Measurements from ENCODE around the gene HSPA12A.
"Not testable (repeated sequence)": the region's sequence is repeated elsewhere in the genome, so short reads cannot be mapped to it uniquely, and the experiment has no call there.

HSPA12A gene

GRCh38 chr10:116715839-116716377 lies 26.5 kb downstream of the HSPA12A start:
- no peak for DNase-seq

GRCh38 chr10:116715341-116715740 lies 27.0 kb downstream of the HSPA12A start:
- DNase-seq, result no peak

- no peak for DNase-seq
Measured at GRCh38 chr10:116713846-116714245, 28.5 kb downstream of the HSPA12A start.

- DNase-seq, result no peak
Measured at GRCh38 chr10:116712989-116713543, 29.3 kb downstream of the HSPA12A start.

- DNase-seq, result no peak
Measured at GRCh38 chr10:116712519-116712918, 29.8 kb downstream of the HSPA12A start.

- not testable (repeated sequence) for DNase-seq
Measured at GRCh38 chr10:116711803-116712202, 30.6 kb downstream of the HSPA12A start.

GRCh38 chr10:116710076-116710475 lies 32.3 kb downstream of the HSPA12A start:
- DNase-seq, result no peak

- DNase-seq, result no peak
Measured at GRCh38 chr10:116708877-116709276, 33.5 kb downstream of the HSPA12A start.

- no peak for DNase-seq
Measured at GRCh38 chr10:116708391-116708821, 34.0 kb downstream of the HSPA12A start.

- DNase-seq, result no peak
Measured at GRCh38 chr10:116707981-116708380, 34.4 kb downstream of the HSPA12A start.

GRCh38 chr10:116706281-116706680 lies 36.1 kb downstream of the HSPA12A start:
- DNase-seq, result no peak

GRCh38 chr10:116705498-116705897 lies 36.9 kb downstream of the HSPA12A start:
- DNase-seq, result no peak

- DNase-seq, result no peak
Measured at GRCh38 chr10:116704926-116705325, 37.4 kb downstream of the HSPA12A start.

- DNase-seq, result no peak
Measured at GRCh38 chr10:116702165-116702564, 40.2 kb downstream of the HSPA12A start.

GRCh38 chr10:116699471-116700150 lies 42.8 kb downstream of the HSPA12A start:
- DNase-seq, result no peak

- DNase-seq, result no peak
Measured at GRCh38 chr10:116699049-116699448, 43.3 kb downstream of the HSPA12A start.

GRCh38 chr10:116698364-116698763 lies 44.0 kb downstream of the HSPA12A start:
- DNase-seq, result no peak

- DNase-seq, result no peak
Measured at GRCh38 chr10:116697816-116698215, 44.5 kb downstream of the HSPA12A start.

GRCh38 chr10:116696919-116697318 lies 45.4 kb downstream of the HSPA12A start:
- DNase-seq, result no peak

GRCh38 chr10:116694927-116695268 lies 47.5 kb downstream of the HSPA12A start:
- no peak for DNase-seq

GRCh38 chr10:116694243-116694926 lies 48.0 kb downstream of the HSPA12A start:
- no peak for DNase-seq

GRCh38 chr10:116692225-116692624 lies 50.1 kb downstream of the HSPA12A start:
- DNase-seq, result no peak

GRCh38 chr10:116691635-116692034 lies 50.7 kb downstream of the HSPA12A start:
- DNase-seq, result no peak

Data from inflammatory macrophage treated with lipopolysaccharide for 1 hour (primary cell).